K562 (cell line): ENCODE measurements around the gene GRIP1. TPM values are rescaled to one million over a fixed set of nuclear protein-coding genes. Genes with fewer than 3 reads are reported as not detected.

Source experiments
- ATAC-seq: fragments of 200-7000 bp; cut with Tn5 transposase; 3 replicates; pipeline ENCODE4 v1.9.1; 2020; ENCODE audit warnings: moderate library complexity
- BruUV-seq: library from RNA; stranded (reverse); fragments of 400-500 nt; replicated peaks from 2 replicates; lab custom pipeline; 2021; lab: Mats Ljungman, UMichigan
- CTCF ChIA-PET: fragments of 300-600 bp; formaldehyde crosslinking; extraction: SDS; loops from one replicate; lab custom pipeline; 2021; ENCODE audit warnings: low intra/inter-chr PET ratio; lab: Yijun Ruan, JAX
- POLR2A ChIA-PET: fragments of 300-600, 350-650 bp; sonication (Branson Sonifier 250); formaldehyde crosslinking; extraction: SDS; loops from one replicate; lab custom pipeline; 2021; ENCODE audit warnings: antibody characterized with exemption, inconsistent platforms; lab: Yijun Ruan, JAX
- DNase-seq, 4 experiments: peaks; one replicate each; pipeline versions ENCODE4 v3.0.0 to v3.0.0-alpha.2; 2011 to 2018; ENCODE audit warnings: low spot score in 3 of 4, mixed read lengths in 3 of 4; ENCODE audit errors: extremely low read depth in 1 of 4
- FAIRE-seq: peaks from 2 replicates; lab custom pipeline; 2011; peaks lifted over from hg19 to GRCh38; lab: Jason Lieb, UNC
- H2AFZ ChIP-seq: 2 replicates; pipeline ENCODE4 v1.6.0; 2011; ENCODE audit warnings: low read depth, low read length, control low read depth, inconsistent platforms
- H3K27ac ChIP-seq: fragments of 200-600 bp; 3 replicates; pipeline ENCODE4 v1.8.0; 2011; ENCODE audit warnings: low read depth, mild to moderate bottlenecking, control low read depth, inconsistent platforms, low read length, moderate library complexity, mixed read lengths; ENCODE audit errors: extremely low read depth
- H3K27me3 ChIP-seq, 2 experiments: fragments of 300-600 bp in 1 of 2; 2 replicates in 1 of 2; 3 replicates in 1 of 2; pipeline versions ENCODE4 v1.6.0 to v1.8.0; 2011; ENCODE audit warnings: inconsistent platforms in 2 of 2, low read length in 2 of 2, mild to moderate bottlenecking in 1 of 2, mixed read lengths in 1 of 2, moderate library complexity in 1 of 2; ENCODE audit not compliant: control insufficient read depth in 2 of 2, insufficient read depth in 2 of 2
- H3K36me3 ChIP-seq: fragments of 300-600 bp; 3 replicates; pipeline ENCODE4 v1.8.0; 2011; ENCODE audit warnings: mild to moderate bottlenecking, low read length, inconsistent platforms; ENCODE audit not compliant: control insufficient read depth, insufficient read depth
- H3K4me1 ChIP-seq, 2 experiments: fragments of 200-600 bp in 1 of 2; replicated peaks in 1 of 2; 2 replicates in 1 of 2; 3 replicates in 1 of 2; pipeline versions ENCODE4 v1.5.1 to v1.8.0; 2011; ENCODE audit warnings: inconsistent platforms in 2 of 2, low read length in 2 of 2, mild to moderate bottlenecking in 1 of 2, mixed read lengths in 1 of 2, moderate library complexity in 1 of 2; ENCODE audit not compliant: control insufficient read depth in 2 of 2, insufficient read depth in 2 of 2
- H3K4me2 ChIP-seq: 2 replicates; pipeline ENCODE4 v1.6.1; 2011; ENCODE audit warnings: low read length, control low read depth, inconsistent platforms, mixed read lengths; ENCODE audit not compliant: insufficient read depth
- H3K4me3 ChIP-seq: fragments of 200-600 bp; sonication (generic), shearing (Covaris generic); 2 replicates; pipeline ENCODE4 v1.5.1; 2016; ENCODE audit warnings: control low read depth, inconsistent platforms
- H3K79me2 ChIP-seq: fragments of 200-600 bp; 3 replicates; pipeline ENCODE4 v1.8.0; 2011; ENCODE audit warnings: low read length, inconsistent platforms; ENCODE audit not compliant: control insufficient read depth, insufficient read depth
- H3K9ac ChIP-seq, 2 experiments: 2 replicates each; pipeline versions ENCODE4 v1.6.0 to v1.6.1; 2011; ENCODE audit warnings: low read depth in 2 of 2, low read length in 2 of 2, control low read depth in 1 of 2, inconsistent platforms in 1 of 2, mild to moderate bottlenecking in 1 of 2, mixed read lengths in 1 of 2; ENCODE audit not compliant: insufficient read depth in 1 of 2
- H3K9me1 ChIP-seq: one replicate; pipeline ENCODE4 v1.6.0; 2011; ENCODE audit warnings: inconsistent platforms, mild to moderate bottlenecking, low read length, moderate library complexity; ENCODE audit not compliant: control insufficient read depth, insufficient read depth
- H3K9me3 ChIP-seq: replicated peaks from 2 replicates; pipeline ENCODE4 v1.5.1; 2011; ENCODE audit warnings: low read depth, low read length, inconsistent platforms; ENCODE audit not compliant: control insufficient read depth, insufficient read depth
- H4K20me1 ChIP-seq: replicated peaks from 2 replicates; pipeline ENCODE4 v1.6.1; 2011; ENCODE audit warnings: low read length, inconsistent platforms, mixed read lengths; ENCODE audit not compliant: control insufficient read depth, insufficient read depth
- ARID1B ChIP-seq: fragments of 450-650 bp; IDR thresholded peaks from 2 replicates; pipeline ENCODE4 v1.6.1; 2016; ENCODE audit warnings: antibody characterized with exemption, mild to moderate bottlenecking, inconsistent platforms
- BMI1 ChIP-seq: fragments of 150-350 bp; IDR thresholded peaks from 2 replicates; pipeline ENCODE4 v1.6.1; 2014; ENCODE audit warnings: low read length
- CEBPB ChIP-seq: fragments of 450-650 bp; IDR thresholded peaks from 2 replicates; pipeline ENCODE4 v1.6.1; 2016; ENCODE audit warnings: missing genetic modification characterization, missing compliant biosample characterization
- E2F3 ChIP-seq: fragments of 250-450 bp; sonication (Bioruptor Pico); IDR thresholded peaks from 2 replicates; pipeline ENCODE4 v1.4.0; 2020; ENCODE audit warnings: mild to moderate bottlenecking
- KDM2B ChIP-seq: fragments of 250-450 bp; sonication (Bioruptor Pico); IDR thresholded peaks from 2 replicates; pipeline ENCODE4 v1.8.0; 2021; ENCODE audit warnings: mild to moderate bottlenecking, moderate library complexity
- NCOA2 ChIP-seq, 2 experiments: fragments of 450-650 bp; IDR thresholded peaks; 2 replicates each; pipeline ENCODE4 v1.6.1; 2018; ENCODE audit warnings: mild to moderate bottlenecking in 2 of 2, moderate library complexity in 1 of 2; ENCODE audit not compliant: partially characterized antibody in 2 of 2
- PHF21A ChIP-seq: fragments of 450-650 bp; IDR thresholded peaks from 2 replicates; pipeline ENCODE4 v1.6.1; 2017; ENCODE audit warnings: low read depth, borderline replicate concordance
- XRCC3 ChIP-seq: fragments of 450-650 bp; IDR thresholded peaks from 2 replicates; pipeline ENCODE4 v1.6.1; 2017; ENCODE audit warnings: mild to moderate bottlenecking, moderate library complexity
- ZNF444 ChIP-seq: fragments of 250-450 bp; sonication (Bioruptor Pico); IDR thresholded peaks from 2 replicates; pipeline ENCODE4 v1.4.0; 2020; ENCODE audit warnings: mild to moderate bottlenecking, moderate library complexity
- ZNF79 ChIP-seq: fragments of 250-450 bp; sonication (Bioruptor Pico); IDR thresholded peaks from 2 replicates; pipeline ENCODE4 v1.4.0; 2020; ENCODE audit warnings: low read depth, mild to moderate bottlenecking, moderate library complexity
- WGBS: fragments of 100-300 bp; shearing (Covaris generic); methylation state at CpG from one replicate; pipeline ENCODE4 v1.1.6; 2016; ENCODE audit warnings: low coverage, mixed read lengths; ENCODE audit not compliant: insufficient coverage; ENCODE audit errors: missing lambda C conversion rate; 5-methylcytosine and 5-hydroxymethylcytosine counted together
- in situ Hi-C: fragments of 300-500 bp; cut with MboI; formaldehyde crosslinking; loops from 4 replicates; pipeline ENCODE4 v1.15.0; 2018; ENCODE audit warnings: inconsistent platforms, mixed read lengths
- intact Hi-C: fragments of 100-400 bp; cut with micrococcal nuclease; formaldehyde crosslinking; loops from 2 replicates; pipeline ENCODE4 v1.14.2; 2022
- polyA plus RNA-seq, 8 experiments: library from polyadenylated mRNA; depleted of rRNA in 4 of 8; stranded (reverse) in 5 of 8; unstranded in 3 of 8; fragments of >200 nt; fragmentation: Nextera tagmentation in 2 of 8; fragmentation: Illumina TruSeq in 1 of 8; extraction: Ambion mirVana in 2 of 8; extraction: Trizol in 1 of 8; gene quantifications; 2 replicates each; pipeline versions ENCODE4 v1.2.1 to v1.2.3, GENCODE V29; 2011 to 2014; ENCODE audit warnings: inconsistent platforms in 1 of 8, missing spikeins in 1 of 8
- total RNA-seq, 7 experiments: library from RNA; depleted of rRNA in 6 of 7; stranded (reverse); fragments of >200 nt in 6 of 7; fragmentation: Illumina TruSeq in 2 of 7; extraction: Trizol in 2 of 7; gene quantifications; 2 replicates each; pipeline versions ENCODE4 v1.2.1 to v1.2.3, GENCODE V29; 2011 to 2021; ENCODE audit warnings: low replicate concordance in 1 of 7
- TF ChIP-seq, protein P1 (sequence below): fragments of 150-350 bp; IDR thresholded peaks from 2 replicates; pipeline ENCODE4 v1.6.1; 2014; ENCODE audit warnings: low read depth, mild to moderate bottlenecking, low read length, borderline replicate concordance
- TF ChIP-seq, protein P2 (sequence below): fragments of 250-450 bp; sonication (Bioruptor Pico); IDR thresholded peaks from 2 replicates; pipeline ENCODE4 v1.4.0; 2020; ENCODE audit warnings: mild to moderate bottlenecking, moderate library complexity, borderline replicate concordance
- TF ChIP-seq, protein P3 (sequence below): fragments of 250-450 bp; sonication (Bioruptor Pico); IDR thresholded peaks from 2 replicates; pipeline ENCODE4 v1.6.1; 2021; ENCODE audit warnings: mild to moderate bottlenecking

The GRIP1 gene
- total and polyA plus RNA-seq, 9 of the 15 experiments (the other 6 are each of a cell fraction or from before 2014, with no cell fraction given), result 0.28 to 1.2 (median 0.45) TPM

DNA sequence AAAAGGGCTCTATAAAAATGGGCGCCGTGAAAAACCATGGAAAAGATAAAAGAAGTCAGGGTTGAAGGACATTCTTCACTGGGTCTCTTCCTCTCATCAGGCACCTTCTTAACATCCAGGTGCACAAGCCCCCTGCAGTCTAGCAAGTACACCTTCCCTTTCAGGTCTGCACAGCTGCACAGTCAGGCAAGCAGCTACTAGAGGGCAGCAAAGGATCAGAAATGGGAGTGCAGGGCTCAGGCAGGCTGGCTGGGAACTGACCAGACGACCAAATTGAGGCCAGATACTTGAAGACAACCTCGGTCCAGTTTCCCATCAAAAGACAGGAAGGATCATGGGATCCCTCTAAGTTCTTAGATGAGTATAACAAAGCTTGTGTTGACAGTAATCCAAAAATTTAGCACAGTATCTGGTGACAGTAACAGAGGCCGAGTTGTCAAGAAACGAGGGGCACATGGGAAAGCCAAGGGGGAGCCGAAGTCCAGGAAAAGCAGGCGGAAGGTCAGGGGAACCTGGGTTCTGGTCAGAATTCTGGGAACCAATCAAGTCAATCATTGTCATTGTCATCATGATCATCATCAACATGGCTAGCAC lies 10.1 kb upstream of the GRIP1 start (continued):
- TF ChIP-seq, protein P1, sequence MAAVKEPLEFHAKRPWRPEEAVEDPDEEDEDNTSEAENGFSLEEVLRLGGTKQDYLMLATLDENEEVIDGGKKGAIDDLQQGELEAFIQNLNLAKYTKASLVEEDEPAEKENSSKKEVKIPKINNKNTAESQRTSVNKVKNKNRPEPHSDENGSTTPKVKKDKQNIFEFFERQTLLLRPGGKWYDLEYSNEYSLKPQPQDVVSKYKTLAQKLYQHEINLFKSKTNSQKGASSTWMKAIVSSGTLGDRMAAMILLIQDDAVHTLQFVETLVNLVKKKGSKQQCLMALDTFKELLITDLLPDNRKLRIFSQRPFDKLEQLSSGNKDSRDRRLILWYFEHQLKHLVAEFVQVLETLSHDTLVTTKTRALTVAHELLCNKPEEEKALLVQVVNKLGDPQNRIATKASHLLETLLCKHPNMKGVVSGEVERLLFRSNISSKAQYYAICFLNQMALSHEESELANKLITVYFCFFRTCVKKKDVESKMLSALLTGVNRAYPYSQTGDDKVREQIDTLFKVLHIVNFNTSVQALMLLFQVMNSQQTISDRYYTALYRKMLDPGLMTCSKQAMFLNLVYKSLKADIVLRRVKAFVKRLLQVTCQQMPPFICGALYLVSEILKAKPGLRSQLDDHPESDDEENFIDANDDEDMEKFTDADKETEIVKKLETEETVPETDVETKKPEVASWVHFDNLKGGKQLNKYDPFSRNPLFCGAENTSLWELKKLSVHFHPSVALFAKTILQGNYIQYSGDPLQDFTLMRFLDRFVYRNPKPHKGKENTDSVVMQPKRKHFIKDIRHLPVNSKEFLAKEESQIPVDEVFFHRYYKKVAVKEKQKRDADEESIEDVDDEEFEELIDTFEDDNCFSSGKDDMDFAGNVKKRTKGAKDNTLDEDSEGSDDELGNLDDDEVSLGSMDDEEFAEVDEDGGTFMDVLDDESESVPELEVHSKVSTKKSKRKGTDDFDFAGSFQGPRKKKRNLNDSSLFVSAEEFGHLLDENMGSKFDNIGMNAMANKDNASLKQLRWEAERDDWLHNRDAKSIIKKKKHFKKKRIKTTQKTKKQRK, result no peak

DNA sequence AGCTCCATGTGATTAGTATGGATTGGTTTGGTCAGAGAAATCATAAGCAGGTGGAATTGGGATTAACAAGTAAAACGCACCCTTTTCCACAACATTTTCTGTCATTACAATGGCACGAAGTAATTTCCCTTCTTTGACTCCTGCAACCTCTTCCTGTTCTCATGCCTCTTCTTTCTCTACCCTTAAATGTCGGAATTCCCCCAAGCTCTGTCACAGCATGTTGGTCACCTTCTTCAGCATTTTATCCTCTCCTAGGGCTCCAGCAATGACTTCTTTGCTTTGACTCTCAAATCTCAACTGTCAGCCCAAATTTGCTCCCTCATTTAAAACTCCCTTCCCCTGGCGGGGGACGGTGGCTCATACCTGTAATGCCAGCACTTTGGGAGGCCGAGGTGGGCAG lies 5.3 kb upstream of the GRIP1 start:
- no peak for DNase-seq
- Histone ChIP-seq H3K4me2 (no peak overlapping the region), H3K4me1 (no peaks in the 10 kb centered on the region), H3K36me3 (no peaks in the 10 kb centered on the region), H3K27ac (no peak overlapping the region), H3K79me2 (no peaks in the 10 kb centered on the region), H3K27me3 (peaks cover 0 to 2% of the 10 kb centered on the region in 2 experiments; a peak in 1 of 5 replicates), H3K4me3 (no peak overlapping the region), H3K9ac (no peak overlapping the region), H2AFZ (no peak overlapping the region), H3K9me1 (no peaks in the 10 kb centered on the region), H4K20me1 (no peaks in the 10 kb centered on the region; the same call in 1 of the 2 replicates), H3K9me3 (no peaks in the 10 kb centered on the region)
- WGBS, result 4% methylated on average over 6 of the region's 6 CpGs
- BruUV-seq, result no TSS peak
- POLR2A ChIA-PET, result no interaction called here
- intact Hi-C loops (loop anchor here (10.0 kb wide), 1 partner anchor 329 kb away; no protein-coding TSS in a partner anchor), in situ Hi-C loops (no loop called here)
- CTCF ChIA-PET, result no interaction called here
- no peak for ATAC-seq
- no peak for FAIRE-seq
- no peak for TF ChIP-seq ZNF444 (CRISPR knock-in tag)
- TF ChIP-seq KDM2B (CRISPR knock-in tag), result no peak
- no peak for TF ChIP-seq PHF21A
- TF ChIP-seq ZNF79 (CRISPR knock-in tag), result no peak
- TF ChIP-seq, protein P2, sequence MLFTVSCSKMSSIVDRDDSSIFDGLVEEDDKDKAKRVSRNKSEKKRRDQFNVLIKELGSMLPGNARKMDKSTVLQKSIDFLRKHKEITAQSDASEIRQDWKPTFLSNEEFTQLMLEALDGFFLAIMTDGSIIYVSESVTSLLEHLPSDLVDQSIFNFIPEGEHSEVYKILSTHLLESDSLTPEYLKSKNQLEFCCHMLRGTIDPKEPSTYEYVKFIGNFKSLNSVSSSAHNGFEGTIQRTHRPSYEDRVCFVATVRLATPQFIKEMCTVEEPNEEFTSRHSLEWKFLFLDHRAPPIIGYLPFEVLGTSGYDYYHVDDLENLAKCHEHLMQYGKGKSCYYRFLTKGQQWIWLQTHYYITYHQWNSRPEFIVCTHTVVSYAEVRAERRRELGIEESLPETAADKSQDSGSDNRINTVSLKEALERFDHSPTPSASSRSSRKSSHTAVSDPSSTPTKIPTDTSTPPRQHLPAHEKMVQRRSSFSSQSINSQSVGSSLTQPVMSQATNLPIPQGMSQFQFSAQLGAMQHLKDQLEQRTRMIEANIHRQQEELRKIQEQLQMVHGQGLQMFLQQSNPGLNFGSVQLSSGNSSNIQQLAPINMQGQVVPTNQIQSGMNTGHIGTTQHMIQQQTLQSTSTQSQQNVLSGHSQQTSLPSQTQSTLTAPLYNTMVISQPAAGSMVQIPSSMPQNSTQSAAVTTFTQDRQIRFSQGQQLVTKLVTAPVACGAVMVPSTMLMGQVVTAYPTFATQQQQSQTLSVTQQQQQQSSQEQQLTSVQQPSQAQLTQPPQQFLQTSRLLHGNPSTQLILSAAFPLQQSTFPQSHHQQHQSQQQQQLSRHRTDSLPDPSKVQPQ, result no peak
- no peak for TF ChIP-seq CEBPB (tag)
- TF ChIP-seq XRCC3, result no peak
- no peak for TF ChIP-seq E2F3
- no peak for TF ChIP-seq NCOA2 (IDR thresholded peaks at IDR 0.05; ENCODE audit: partially characterized antibody in 2 of 2)
- TF ChIP-seq ARID1B, result no peak
- TF ChIP-seq BMI1, result no peak
- TF ChIP-seq, protein P3, sequence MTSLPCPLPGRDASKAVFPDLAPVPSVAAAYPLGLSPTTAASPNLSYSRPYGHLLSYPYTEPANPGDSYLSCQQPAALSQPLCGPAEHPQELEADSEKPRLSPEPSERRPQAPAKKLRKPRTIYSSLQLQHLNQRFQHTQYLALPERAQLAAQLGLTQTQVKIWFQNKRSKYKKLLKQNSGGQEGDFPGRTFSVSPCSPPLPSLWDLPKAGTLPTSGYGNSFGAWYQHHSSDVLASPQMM, result no peak
